Endothelial cell of umbilical vein (primary cell): ENCODE results near the gene LYVE1. TPM values are rescaled to one million over a fixed set of nuclear protein-coding genes. Genes with fewer than 3 reads are reported as not detected.

ENCODE experiments used
- BruUV-seq: library from RNA; stranded (reverse); fragments of 400-500 nt; replicated peaks from 2 replicates; lab custom pipeline; 2021; lab: Mats Ljungman, UMichigan
- CTCF ChIA-PET: fragments of 300-600, 350-600 bp; sonication (Branson Sonifier 250); formaldehyde crosslinking; loops from one replicate; lab custom pipeline; 2021; ENCODE audit warnings: antibody characterized with exemption, inconsistent platforms; lab: Charles Lee
- POLR2A ChIA-PET: fragments of 300-600, 350-600 bp; sonication (Branson Sonifier 250); formaldehyde crosslinking; loops from one replicate; lab custom pipeline; 2021; ENCODE audit warnings: antibody characterized with exemption, inconsistent platforms; lab: Charles Lee
- DNase-seq: peaks from one replicate; pipeline ENCODE4 v3.0.0-alpha.2; 2011; ENCODE audit warnings: low read depth, low spot score
- FAIRE-seq: peaks from 2 replicates; lab custom pipeline; 2011; peaks lifted over from hg19 to GRCh38; lab: Jason Lieb, UNC
- H2AFZ ChIP-seq: 2 replicates; pipeline ENCODE4 v1.6.0; 2012; ENCODE audit warnings: low read depth, low read length, control low read depth, inconsistent platforms
- H3K27ac ChIP-seq: 2 replicates; pipeline ENCODE4 v1.5.1; 2011; ENCODE audit warnings: low read depth, mild to moderate bottlenecking, control low read depth, low read length, moderate library complexity; ENCODE audit not compliant: insufficient read depth
- H3K27me3 ChIP-seq, 2 experiments: 2 replicates each; pipeline versions ENCODE4 v1.6.0 to v1.6.1; 2011; ENCODE audit warnings: low read length in 2 of 2, mixed read lengths in 1 of 2; ENCODE audit not compliant: control insufficient read depth in 2 of 2, insufficient read depth in 2 of 2
- H3K36me3 ChIP-seq, 2 experiments: 2 replicates in 1 of 2; 3 replicates in 1 of 2; pipeline ENCODE4 v1.5.1; 2011; ENCODE audit warnings: low read length in 2 of 2, mild to moderate bottlenecking in 1 of 2, moderate library complexity in 1 of 2; ENCODE audit not compliant: control insufficient read depth in 2 of 2, insufficient read depth in 2 of 2; ENCODE audit errors: extremely low read depth in 1 of 2
- H3K4me1 ChIP-seq: 3 replicates; pipeline ENCODE4 v1.5.1; 2011; ENCODE audit warnings: mild to moderate bottlenecking, low read length; ENCODE audit not compliant: control insufficient read depth, insufficient read depth; ENCODE audit errors: extremely low read depth
- H3K4me2 ChIP-seq: 2 replicates; pipeline ENCODE4 v1.6.1; 2011; ENCODE audit warnings: low read length, control low read depth, mixed read lengths; ENCODE audit not compliant: insufficient read depth
- H3K4me3 ChIP-seq, 3 experiments: fragments of 200-600 bp in 1 of 3; sonication (generic), shearing (Covaris generic) in 1 of 3; replicated peaks in 1 of 3; 2 replicates each; pipeline ENCODE4 v1.5.1; 2011 to 2016; ENCODE audit warnings: control low read depth in 3 of 3, low read length in 3 of 3, mild to moderate bottlenecking in 2 of 3, inconsistent platforms in 1 of 3, low read depth in 1 of 3, moderate library complexity in 1 of 3; ENCODE audit not compliant: insufficient read depth in 1 of 3
- H3K79me2 ChIP-seq: 2 replicates; pipeline ENCODE4 v1.6.0; 2012; ENCODE audit warnings: low read length, inconsistent platforms; ENCODE audit not compliant: control insufficient read depth, insufficient read depth
- H3K9ac ChIP-seq: replicated peaks from 2 replicates; pipeline ENCODE3; 2011; ENCODE audit warnings: low read length, control low read depth; ENCODE audit not compliant: insufficient read depth; ENCODE audit errors: extremely low read depth
- H3K9me1 ChIP-seq: replicated peaks from 3 replicates; pipeline ENCODE4 v1.6.0; 2011; ENCODE audit warnings: mild to moderate bottlenecking, low read length; ENCODE audit not compliant: control insufficient read depth, insufficient read depth; ENCODE audit errors: extremely low read depth
- H3K9me3 ChIP-seq: replicated peaks from 2 replicates; pipeline ENCODE4 v1.5.1; 2012; ENCODE audit warnings: low read length, inconsistent platforms; ENCODE audit not compliant: control insufficient read depth, insufficient read depth
- H4K20me1 ChIP-seq: replicated peaks from 2 replicates; pipeline ENCODE3; 2011; ENCODE audit warnings: mild to moderate bottlenecking, low read length; ENCODE audit not compliant: control insufficient read depth, insufficient read depth; ENCODE audit errors: extremely low read depth
- EZH2 ChIP-seq: IDR thresholded peaks from 2 replicates; pipeline ENCODE4 v1.6.1; 2012; ENCODE audit warnings: borderline replicate concordance, low read depth, mild to moderate bottlenecking, moderate library complexity, low read length, inconsistent platforms; ENCODE audit not compliant: severe bottlenecking
- FOS ChIP-seq: IDR thresholded peaks from 2 replicates; pipeline ENCODE4 v1.6.1; 2011; ENCODE audit warnings: mild to moderate bottlenecking, low read length, moderate library complexity, borderline replicate concordance; ENCODE audit not compliant: insufficient read depth
- GATA2 ChIP-seq: IDR thresholded peaks from 2 replicates; pipeline ENCODE4 v1.7.0; 2011; ENCODE audit warnings: low read depth, mild to moderate bottlenecking, moderate library complexity, mixed read lengths, low read length; ENCODE audit not compliant: insufficient read length, insufficient read depth
- JUN ChIP-seq: IDR thresholded peaks from 2 replicates; pipeline ENCODE4 v1.6.1; 2011; ENCODE audit warnings: borderline replicate concordance, low read depth; ENCODE audit not compliant: insufficient read length, insufficient read depth
- MYC ChIP-seq: IDR thresholded peaks from one replicate; pipeline ENCODE4 v1.6.1; 2011; ENCODE audit warnings: mild to moderate bottlenecking, low read depth, low read length
- POLR2A ChIP-seq: IDR thresholded peaks from 2 replicates; pipeline ENCODE4 v1.6.1; 2012; ENCODE audit warnings: low read depth, mild to moderate bottlenecking, control low read depth, low read length
- POLR2AphosphoS5 ChIP-seq: IDR thresholded peaks from 2 replicates; pipeline ENCODE4 v1.6.1; 2012; ENCODE audit warnings: low read depth, mild to moderate bottlenecking, control low read depth, low read length, moderate library complexity; ENCODE audit not compliant: insufficient read depth
- dilution Hi-C: fragments of 300-500 bp; cut with MboI; formaldehyde crosslinking; loops from one replicate; pipeline ENCODE4 v1.15.0; 2019; ENCODE audit warnings: low sequenced_read_pairs; ENCODE audit not compliant: extremely low pct_ligation_motif_present
- intact Hi-C: fragments of 100-400 bp; cut with micrococcal nuclease; formaldehyde crosslinking; loops from one replicate; pipeline ENCODE4 v1.10.0; 2022
- polyA plus RNA-seq, 4 experiments: library from polyadenylated mRNA; depleted of rRNA in 3 of 4; stranded (reverse) in 3 of 4; unstranded in 1 of 4; fragments of >200 nt; gene quantifications; 2 replicates each; pipeline versions ENCODE4 v1.2.1 to v1.2.3, GENCODE V29; 2011 to 2012; ENCODE audit warnings: missing spikeins in 1 of 4
- total RNA-seq: library from RNA; stranded (reverse); gene quantifications from 2 replicates; pipeline ENCODE4 v1.2.3, GENCODE V29; 2021
- TF ChIP-seq, protein P1 (sequence below), 2 donors: IDR thresholded peaks; 1 replicate in 1 of 2; 2 replicates in 1 of 2; pipeline ENCODE4 v1.5.1; 2011; ENCODE audit warnings: low read length in 2 of 2, mild to moderate bottlenecking in 2 of 2, moderate library complexity in 2 of 2, control low read depth in 1 of 2, inconsistent platforms in 1 of 2, low read depth in 1 of 2; ENCODE audit not compliant: insufficient read depth in 1 of 2; ENCODE audit errors: extremely low read depth in 1 of 2
- TF ChIP-seq, protein P2 (sequence below): IDR thresholded peaks from 2 replicates; pipeline ENCODE4 v1.6.1; 2011; ENCODE audit not compliant: insufficient read depth, insufficient read length

The LYVE1 gene
- total and polyA plus RNA-seq, 2 donors (not counting 3 experiments of a cell fraction or from before 2014, with no cell fraction given), result 4.6 to 7.6 TPM

DNA sequence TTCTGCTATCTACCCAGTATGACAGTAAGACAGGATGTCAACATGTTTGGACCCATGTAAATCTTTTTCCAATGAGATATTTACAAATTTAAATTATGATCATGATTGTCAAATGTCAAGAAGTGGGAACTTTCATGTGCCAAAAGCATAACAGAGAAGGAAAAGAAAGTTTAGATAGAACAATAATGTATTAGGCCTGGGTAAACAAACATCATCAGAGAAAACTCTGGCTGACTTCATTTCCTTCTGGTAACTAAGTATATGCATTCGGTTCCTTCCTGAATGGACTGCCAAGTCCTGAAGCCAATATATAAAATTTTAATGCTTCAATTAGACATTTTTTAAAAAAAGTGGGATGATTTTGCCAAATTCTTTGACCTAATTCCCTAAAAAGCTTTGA is 44.0 kb downstream of the LYVE1 start:
- intact Hi-C loops, result loop anchor here (1.0 kb wide), 1 partner anchor 17 kb away; the partner anchor contains the start of gene RNF141
- peaks cover 0 to 5% of the 10 kb centered on the region in 2 experiments for H3K36me3 ChIP-seq

More for the DNA sequence above, 44.0 kb downstream of the LYVE1 start:
- no TSS peak for BruUV-seq
- H3K4me2 ChIP-seq, result peak overlapping the region; percentile 73
- POLR2A ChIA-PET, result no interaction called here
- dilution Hi-C loops, result no loop called here
- peak overlapping the region; percentile 72 for H3K9ac ChIP-seq
- no peaks in the 10 kb centered on the region for H3K9me3 ChIP-seq
- H2AFZ ChIP-seq, result no peak overlapping the region
- H4K20me1 ChIP-seq, result no peaks in the 10 kb centered on the region
- H3K27me3 ChIP-seq, result no peaks in the 10 kb centered on the region
- CTCF ChIA-PET, result no interaction called here
- no peaks in the 10 kb centered on the region for H3K9me1 ChIP-seq
- no peaks in the 10 kb centered on the region for H3K79me2 ChIP-seq
- FAIRE-seq (peak; percentile 63), DNase-seq (peak; percentile 93)
- peaks cover 65% of the 10 kb centered on the region for H3K4me1 ChIP-seq
- H3K27ac ChIP-seq, result peak overlapping the region; percentile 72
- TF ChIP-seq MYC (no peak), JUN (peak; percentile 91), GATA2 (no peak), FOS (peak; percentile 46), POLR2AphosphoS5 (peak; percentile 69), POLR2A (no peak), EZH2 (no peak)
- TF ChIP-seq, protein P1, sequence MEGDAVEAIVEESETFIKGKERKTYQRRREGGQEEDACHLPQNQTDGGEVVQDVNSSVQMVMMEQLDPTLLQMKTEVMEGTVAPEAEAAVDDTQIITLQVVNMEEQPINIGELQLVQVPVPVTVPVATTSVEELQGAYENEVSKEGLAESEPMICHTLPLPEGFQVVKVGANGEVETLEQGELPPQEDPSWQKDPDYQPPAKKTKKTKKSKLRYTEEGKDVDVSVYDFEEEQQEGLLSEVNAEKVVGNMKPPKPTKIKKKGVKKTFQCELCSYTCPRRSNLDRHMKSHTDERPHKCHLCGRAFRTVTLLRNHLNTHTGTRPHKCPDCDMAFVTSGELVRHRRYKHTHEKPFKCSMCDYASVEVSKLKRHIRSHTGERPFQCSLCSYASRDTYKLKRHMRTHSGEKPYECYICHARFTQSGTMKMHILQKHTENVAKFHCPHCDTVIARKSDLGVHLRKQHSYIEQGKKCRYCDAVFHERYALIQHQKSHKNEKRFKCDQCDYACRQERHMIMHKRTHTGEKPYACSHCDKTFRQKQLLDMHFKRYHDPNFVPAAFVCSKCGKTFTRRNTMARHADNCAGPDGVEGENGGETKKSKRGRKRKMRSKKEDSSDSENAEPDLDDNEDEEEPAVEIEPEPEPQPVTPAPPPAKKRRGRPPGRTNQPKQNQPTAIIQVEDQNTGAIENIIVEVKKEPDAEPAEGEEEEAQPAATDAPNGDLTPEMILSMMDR (IDR thresholded peaks at IDR 0.05; ENCODE audit: extremely low read depth in 1 of 2, insufficient read depth in 1 of 2, low read depth in 1 of 2, low read length in 2 of 2), result no peak
- TF ChIP-seq, protein P2, sequence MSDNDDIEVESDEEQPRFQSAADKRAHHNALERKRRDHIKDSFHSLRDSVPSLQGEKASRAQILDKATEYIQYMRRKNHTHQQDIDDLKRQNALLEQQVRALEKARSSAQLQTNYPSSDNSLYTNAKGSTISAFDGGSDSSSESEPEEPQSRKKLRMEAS, result no peak
- H3K4me3 ChIP-seq, result no peak overlapping the region
